IMR-90 (cell line): ENCODE measurements around the gene FNBP1.

Experiments
- CEBPB ChIP-seq: IDR thresholded peaks from 2 replicates; pipeline ENCODE4 v1.6.1; 2012; ENCODE audit warnings: low read depth, low read length, improper control_type of control experiment
- CTCF ChIP-seq: conservative IDR thresholded peaks from 2 replicates; pipeline ENCODE4 v1.5.1; 2012; ENCODE audit warnings: mild to moderate bottlenecking, low read depth, low read length, improper control_type of control experiment
- ELK1 ChIP-seq: fragments of 150-350 bp; IDR thresholded peaks from 2 replicates; pipeline ENCODE4 v1.6.1; 2016; ENCODE audit warnings: low read depth, mild to moderate bottlenecking, low read length, moderate library complexity, borderline replicate concordance
- FOS ChIP-seq: fragments of 150-350 bp; IDR thresholded peaks from 2 replicates; pipeline ENCODE4 v1.6.1; 2016; ENCODE audit warnings: low read depth, low read length
- MAFK ChIP-seq: IDR thresholded peaks from 2 replicates; pipeline ENCODE4 v1.6.1; 2012; ENCODE audit warnings: low read depth, low read length, improper control_type of control experiment
- MAZ ChIP-seq: IDR thresholded peaks from 2 replicates; pipeline ENCODE4 v1.6.1; 2012; ENCODE audit warnings: low read depth, mild to moderate bottlenecking, low read length, improper control_type of control experiment, moderate library complexity, borderline replicate concordance
- MXI1 ChIP-seq: IDR thresholded peaks from 2 replicates; pipeline ENCODE4 v1.6.1; 2012; ENCODE audit warnings: low read depth, mild to moderate bottlenecking, low read length, moderate library complexity, borderline replicate concordance
- NFE2L2 ChIP-seq: fragments of 150-350 bp; IDR thresholded peaks from 2 replicates; pipeline ENCODE4 v1.6.1; 2016; ENCODE audit warnings: low read depth, mild to moderate bottlenecking, low read length
- POLR2A ChIP-seq: IDR thresholded peaks from 2 replicates; pipeline ENCODE4 v1.6.1; 2012; ENCODE audit warnings: mild to moderate bottlenecking, low read depth, low read length
- RAD21 ChIP-seq: IDR thresholded peaks from 2 replicates; pipeline ENCODE4 v1.6.1; 2012; ENCODE audit warnings: low read length, improper control_type of control experiment
- RCOR1 ChIP-seq: IDR thresholded peaks from 2 replicates; pipeline ENCODE4 v1.6.1; 2012; ENCODE audit warnings: mild to moderate bottlenecking, low read length, improper control_type of control experiment; ENCODE audit not compliant: insufficient replicate concordance
- RFX5 ChIP-seq: IDR thresholded peaks from 2 replicates; pipeline ENCODE4 v1.8.0; 2012; ENCODE audit warnings: low read depth, mild to moderate bottlenecking, low read length, moderate library complexity
- SMC3 ChIP-seq: fragments of 150-350 bp; IDR thresholded peaks from 2 replicates; pipeline ENCODE4 v1.6.1; 2016; ENCODE audit warnings: low read depth, mild to moderate bottlenecking, antibody characterized with exemption, low read length, moderate library complexity
- USF2 ChIP-seq: fragments of 150-350 bp; IDR thresholded peaks from 2 replicates; pipeline ENCODE4 v1.6.1; 2017; ENCODE audit warnings: mild to moderate bottlenecking, antibody characterized with exemption, low read length, low read depth

GRCh38 chr9:129932303-129933151 lies 110.5 kb downstream of the FNBP1 start:
- TF ChIP-seq CTCF (no peak), FOS (no peak), POLR2A (no peak), NFE2L2 (no peak), MXI1 (no peak), RFX5 (no peak), RAD21 (no peak), MAZ (no peak), ELK1 (no peak), SMC3 (no peak), RCOR1 (no peak), MAFK (no peak), CEBPB (no peak), USF2 (no peak)
